Ovary (tissue), 3 donors: Measurements from ENCODE around the gene BAIAP2L2.

Source experiments
- EP300 ChIP-seq: sonication (generic); formaldehyde crosslinking; IDR thresholded peaks from one replicate; pipeline ENCODE4 v1.6.1; 2017; ENCODE audit warnings: antibody characterized with exemption
- POLR2A ChIP-seq: fragments of 450-650 bp; IDR thresholded peaks from one replicate; pipeline ENCODE4 v1.6.1; 2017; ENCODE audit warnings: antibody characterized with exemption, mild to moderate bottlenecking, moderate library complexity
- TF ChIP-seq, protein P1 (sequence below), 3 donors: fragments of 450-650 bp in 2 of 3; fragments of 200-600 bp in 1 of 3; IDR thresholded peaks; one replicate each; pipeline versions ENCODE4 v1.5.1 to v1.8.0; 2016 to 2022; ENCODE audit warnings: antibody characterized with exemption in 3 of 3, mild to moderate bottlenecking in 1 of 3
- donor health status: DM: no; HTN: no; CAD: no.

GRCh38 chr22:38062791-38063190 is 47.7 kb downstream of the BAIAP2L2 start:
- TF ChIP-seq, protein P1, sequence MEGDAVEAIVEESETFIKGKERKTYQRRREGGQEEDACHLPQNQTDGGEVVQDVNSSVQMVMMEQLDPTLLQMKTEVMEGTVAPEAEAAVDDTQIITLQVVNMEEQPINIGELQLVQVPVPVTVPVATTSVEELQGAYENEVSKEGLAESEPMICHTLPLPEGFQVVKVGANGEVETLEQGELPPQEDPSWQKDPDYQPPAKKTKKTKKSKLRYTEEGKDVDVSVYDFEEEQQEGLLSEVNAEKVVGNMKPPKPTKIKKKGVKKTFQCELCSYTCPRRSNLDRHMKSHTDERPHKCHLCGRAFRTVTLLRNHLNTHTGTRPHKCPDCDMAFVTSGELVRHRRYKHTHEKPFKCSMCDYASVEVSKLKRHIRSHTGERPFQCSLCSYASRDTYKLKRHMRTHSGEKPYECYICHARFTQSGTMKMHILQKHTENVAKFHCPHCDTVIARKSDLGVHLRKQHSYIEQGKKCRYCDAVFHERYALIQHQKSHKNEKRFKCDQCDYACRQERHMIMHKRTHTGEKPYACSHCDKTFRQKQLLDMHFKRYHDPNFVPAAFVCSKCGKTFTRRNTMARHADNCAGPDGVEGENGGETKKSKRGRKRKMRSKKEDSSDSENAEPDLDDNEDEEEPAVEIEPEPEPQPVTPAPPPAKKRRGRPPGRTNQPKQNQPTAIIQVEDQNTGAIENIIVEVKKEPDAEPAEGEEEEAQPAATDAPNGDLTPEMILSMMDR (IDR thresholded peaks at IDR 0.05): no peak
- TF ChIP-seq POLR2A (no peak), EP300 (no peak)
